Hypothalamus (tissue), 51 donors: ENCODE measurements around the gene FAM89B.
A peak's percentile ranks its signal among the peaks of the same experiment; 100 is the strongest.
"Not testable (repeated sequence)": the region's sequence is repeated elsewhere in the genome, so short reads cannot be mapped to it uniquely, and the experiment has no call there.

Experiments used
- DNase-seq, 51 donors: peaks; one replicate each; lab custom pipeline; 2025; lab: John Stamatoyannopoulos, UW

Gene FAM89B

DNA sequence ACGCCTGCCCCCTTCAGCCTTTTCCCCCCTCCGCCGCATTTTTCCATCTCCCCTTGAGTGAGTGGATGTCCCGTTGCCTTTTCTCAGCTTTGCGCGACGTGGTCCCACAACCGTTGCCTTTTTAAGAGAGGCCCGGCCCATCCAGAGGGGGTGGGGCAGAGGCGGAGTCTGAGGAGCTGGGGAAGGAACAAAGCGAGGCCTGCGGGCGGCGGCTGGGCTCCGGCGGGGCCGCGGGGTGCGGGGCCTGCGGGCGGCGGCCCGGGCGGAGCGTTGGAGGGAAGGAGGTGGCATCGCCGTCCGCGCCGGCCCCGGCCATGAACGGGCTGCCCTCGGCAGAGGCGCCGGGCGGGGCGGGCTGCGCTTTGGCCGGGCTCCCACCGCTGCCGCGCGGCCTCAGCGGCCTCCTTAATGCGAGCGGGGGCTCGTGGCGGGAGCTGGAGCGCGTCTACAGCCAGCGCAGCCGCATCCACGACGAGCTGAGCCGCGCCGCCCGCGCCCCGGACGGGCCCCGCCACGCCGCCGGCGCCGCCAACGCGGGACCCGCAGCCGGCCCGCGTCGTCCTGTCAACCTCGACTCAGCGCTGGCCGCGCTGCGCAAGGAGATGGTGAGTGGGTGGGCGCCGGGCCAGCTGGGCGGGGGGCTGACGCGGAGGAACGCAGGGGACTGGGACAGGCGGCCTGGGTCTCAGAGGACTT is at the start of gene FAM89B:
FAM89B (plus strand) TSS at position 183 of the 696 bp plus-strand sequence; CDS start at position 315, 132 bp downstream.
- peak; percentile 21 to 92 (median 77) for DNase-seq

DNA sequence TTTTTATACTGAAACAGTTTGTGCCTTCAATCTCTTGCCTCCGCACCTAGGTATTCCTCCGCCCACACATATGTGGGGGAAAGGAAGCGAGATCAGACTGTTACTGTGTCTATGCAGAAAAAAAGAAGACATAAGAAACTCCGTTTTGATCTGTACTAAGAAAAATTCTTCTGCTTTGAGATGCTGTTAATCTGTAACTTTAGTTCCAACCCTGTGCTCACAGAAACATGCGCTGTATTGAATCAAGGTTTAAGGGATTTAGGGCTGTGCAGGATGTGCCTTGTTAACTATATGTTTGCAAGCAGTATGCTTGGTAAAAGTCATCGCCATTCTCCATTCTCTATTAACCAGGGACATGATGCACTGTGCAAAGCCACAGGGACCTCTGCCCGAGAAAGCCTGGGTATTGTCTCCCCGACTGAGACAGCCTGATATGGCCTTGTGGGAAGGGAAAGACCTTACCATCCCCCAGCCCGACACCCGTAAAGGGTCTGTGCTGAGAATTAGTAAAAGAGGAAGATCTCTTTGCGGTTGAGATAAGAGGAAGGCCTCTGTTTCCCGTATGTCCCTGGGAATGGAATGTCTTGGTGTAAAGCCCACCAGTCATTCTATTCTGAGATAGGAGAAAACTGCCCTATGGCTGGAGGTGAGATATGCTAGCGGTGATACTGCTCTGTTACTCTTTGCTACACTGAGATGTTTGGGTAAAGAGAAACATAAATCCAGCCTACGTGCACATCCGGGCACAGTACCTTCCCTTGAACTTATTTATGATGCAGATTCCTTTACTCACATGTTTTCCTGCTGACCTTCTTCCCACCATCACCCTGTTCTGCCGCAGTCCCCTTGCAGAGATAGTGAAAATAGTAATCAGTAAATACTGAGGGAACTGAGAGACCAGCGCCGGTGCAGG is 49.4 kb upstream of the FAM89B start:
- peak in 2 of 51 donors; percentile 15 to 42 for DNase-seq

DNA sequence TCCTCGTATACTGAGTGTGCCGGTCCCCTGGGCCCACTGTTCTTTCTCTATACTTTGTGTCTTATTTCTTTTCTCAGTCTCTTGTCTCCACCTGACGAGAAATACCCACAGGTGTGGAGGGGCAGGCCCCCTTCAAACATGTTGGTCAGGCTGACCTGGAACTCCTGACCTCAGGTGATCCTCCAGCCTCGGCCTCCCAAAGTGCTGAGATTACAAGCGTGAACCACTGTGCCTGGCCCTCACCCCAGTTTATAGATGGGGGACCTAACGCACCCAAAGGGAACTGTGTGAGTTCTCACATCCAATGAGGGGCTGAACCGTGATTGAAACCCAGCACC is 48.7 kb upstream of the FAM89B start:
- not testable (repeated sequence) for DNase-seq

DNA sequence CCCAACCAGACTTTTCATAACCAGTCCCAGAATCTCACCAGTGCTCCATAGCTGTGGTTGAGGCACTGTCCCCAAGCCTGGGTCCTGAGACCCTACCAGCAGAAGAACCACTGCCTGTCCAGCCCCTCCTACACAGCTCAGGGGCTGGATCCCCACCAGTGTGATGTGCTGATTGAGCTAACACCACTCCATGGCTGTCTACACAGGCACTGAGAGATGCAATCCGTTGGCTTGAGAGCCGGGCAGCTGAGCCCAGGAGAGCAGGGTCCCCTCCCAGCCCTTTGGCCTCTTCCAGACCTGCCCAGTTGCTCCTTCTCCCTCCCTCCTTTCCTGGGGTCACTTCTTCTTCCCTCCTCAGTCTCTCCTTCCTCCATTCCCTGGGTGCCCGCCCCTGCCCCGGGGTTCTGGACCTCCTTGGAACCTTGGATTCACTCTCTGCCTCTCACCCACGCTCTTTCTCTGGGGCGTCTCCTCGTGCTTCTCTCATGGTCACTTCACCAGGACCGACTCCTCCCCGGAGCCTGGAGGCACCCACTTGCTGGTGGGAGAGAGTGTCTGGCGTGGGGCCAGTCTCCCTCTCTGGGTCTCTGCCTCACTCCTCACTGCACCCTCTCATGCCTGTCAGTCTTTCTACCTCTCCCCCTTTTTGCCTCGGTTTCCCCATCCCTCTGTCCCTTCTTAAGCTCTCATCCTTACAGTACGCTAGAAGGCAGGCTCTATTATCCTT is 48.2 kb upstream of the FAM89B start:
- DNase-seq: peak in 9 of 51 donors; percentile 22 to 55 (median 37)

DNA sequence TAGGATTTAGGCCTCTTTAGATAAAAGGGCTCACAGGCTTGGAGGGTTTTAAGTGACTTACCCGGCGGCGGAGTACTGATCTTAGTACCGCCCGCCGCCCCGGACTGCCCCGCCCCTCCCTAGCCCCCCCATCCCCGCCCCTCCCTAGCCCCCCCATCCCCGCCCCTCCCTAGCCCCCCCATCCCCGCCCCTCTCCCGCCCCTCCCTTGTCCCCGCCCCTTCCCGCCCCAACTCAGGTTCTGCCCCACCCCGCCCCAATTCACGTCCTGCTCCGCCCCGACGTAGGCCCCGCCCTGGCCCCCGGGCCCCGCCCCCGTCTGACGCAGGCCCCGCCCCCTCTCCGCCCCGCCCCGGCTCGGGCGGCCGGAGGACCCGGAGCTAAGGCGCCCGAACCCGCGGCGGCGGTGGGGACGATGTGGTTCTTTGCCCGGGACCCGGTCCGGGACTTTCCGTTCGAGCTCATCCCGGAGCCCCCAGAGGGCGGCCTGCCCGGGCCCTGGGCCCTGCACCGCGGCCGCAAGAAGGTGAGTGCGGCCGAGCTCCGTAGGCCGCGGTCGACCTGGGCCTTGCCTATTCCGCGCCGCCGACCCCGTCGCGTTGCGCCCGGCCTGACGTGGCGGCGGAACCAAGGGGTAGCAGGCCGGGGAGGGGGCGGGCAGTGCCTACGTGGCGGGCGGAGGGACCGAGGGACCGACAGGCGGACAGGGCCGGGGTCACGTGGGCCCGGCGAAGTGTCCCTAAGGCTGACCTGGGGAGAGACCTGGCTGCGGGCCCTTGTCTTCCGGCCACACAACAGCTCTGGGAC is 47.4 kb upstream of the FAM89B start, which contains the start of gene SCYL1:
SCYL1 (plus strand) TSS at position 343 of the 805 bp plus-strand sequence; CDS start at position 414, 71 bp downstream.
- peak in 49 of 51 donors; percentile 27 to 95 (median 77) for DNase-seq

DNA sequence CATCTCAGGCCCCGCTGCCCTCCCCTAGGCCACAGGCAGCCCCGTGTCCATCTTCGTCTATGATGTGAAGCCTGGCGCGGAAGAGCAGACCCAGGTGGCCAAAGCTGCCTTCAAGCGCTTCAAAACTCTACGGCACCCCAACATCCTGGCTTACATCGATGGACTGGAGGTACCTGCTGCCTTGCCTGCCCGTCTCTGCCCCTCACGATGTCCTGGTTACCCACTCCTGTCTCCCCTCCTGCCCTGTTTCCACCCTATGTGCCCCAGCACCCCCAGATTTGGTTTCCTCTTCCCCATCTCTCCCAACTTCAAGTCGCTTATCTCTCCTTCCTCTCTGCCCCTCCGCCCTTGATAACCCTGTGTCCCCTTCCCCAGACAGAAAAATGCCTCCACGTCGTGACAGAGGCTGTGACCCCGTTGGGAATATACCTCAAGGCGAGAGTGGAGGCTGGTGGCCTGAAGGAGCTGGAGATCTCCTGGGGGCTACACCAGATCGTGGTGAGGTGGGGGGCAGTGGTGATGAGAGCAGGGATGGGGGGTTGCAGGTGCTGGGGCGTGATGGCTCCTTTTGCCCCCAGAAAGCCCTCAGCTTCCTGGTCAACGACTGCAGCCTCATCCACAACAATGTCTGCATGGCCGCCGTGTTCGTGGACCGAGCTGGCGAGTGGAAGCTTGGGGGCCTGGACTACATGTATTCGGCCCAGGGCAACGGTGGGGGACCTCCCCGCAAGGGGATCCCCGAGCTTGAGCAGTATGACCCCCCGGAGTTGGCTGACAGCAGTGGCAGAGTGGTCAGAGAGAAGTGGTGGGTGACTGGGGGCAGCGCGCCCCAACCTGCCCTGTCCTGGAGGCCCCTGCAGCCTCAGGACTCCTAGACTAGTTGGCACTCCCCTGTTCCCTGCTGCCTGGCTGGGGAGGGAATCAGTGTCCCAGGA is 46.5 kb upstream of the FAM89B start:
- no peak for DNase-seq

DNA sequence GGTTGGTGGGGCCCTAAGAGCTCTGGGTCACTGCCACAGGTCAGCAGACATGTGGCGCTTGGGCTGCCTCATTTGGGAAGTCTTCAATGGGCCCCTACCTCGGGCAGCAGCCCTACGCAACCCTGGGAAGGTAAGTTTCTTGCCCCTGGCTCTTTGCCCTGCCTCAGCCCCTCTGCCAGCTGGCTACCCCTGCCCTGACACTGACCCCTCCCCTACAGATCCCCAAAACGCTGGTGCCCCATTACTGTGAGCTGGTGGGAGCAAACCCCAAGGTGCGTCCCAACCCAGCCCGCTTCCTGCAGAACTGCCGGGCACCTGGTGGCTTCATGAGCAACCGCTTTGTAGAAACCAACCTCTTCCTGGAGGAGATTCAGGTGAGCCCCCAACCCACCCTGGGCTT is 45.6 kb upstream of the FAM89B start:
- DNase-seq: no peak

DNA sequence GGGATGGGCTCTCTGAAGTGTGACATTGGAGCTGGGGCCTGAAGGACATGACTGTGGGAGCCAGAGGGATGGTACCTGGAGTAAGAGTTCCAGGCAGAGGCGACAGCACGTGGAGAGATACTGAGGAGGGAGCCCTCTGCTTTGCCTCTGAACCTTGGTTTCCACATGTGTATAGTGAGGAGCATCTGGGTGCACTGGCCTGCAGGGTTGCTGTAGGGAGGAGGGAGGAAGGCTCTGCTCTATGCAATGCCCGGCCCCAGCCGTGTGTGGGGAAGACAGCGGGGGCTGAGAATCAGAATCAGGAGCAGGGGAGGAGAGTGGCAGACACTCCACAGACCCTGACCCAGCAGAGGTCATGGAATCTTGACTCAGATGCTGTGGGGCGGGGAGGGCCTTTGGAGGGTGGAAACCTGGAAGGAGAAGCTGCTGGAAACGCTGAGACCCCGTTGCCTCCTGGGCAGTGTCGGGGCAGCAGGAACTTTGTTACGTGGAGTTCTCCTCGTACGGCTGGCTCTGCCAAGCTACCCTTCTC is 43.5 kb upstream of the FAM89B start:
- DNase-seq: no peak

DNA sequence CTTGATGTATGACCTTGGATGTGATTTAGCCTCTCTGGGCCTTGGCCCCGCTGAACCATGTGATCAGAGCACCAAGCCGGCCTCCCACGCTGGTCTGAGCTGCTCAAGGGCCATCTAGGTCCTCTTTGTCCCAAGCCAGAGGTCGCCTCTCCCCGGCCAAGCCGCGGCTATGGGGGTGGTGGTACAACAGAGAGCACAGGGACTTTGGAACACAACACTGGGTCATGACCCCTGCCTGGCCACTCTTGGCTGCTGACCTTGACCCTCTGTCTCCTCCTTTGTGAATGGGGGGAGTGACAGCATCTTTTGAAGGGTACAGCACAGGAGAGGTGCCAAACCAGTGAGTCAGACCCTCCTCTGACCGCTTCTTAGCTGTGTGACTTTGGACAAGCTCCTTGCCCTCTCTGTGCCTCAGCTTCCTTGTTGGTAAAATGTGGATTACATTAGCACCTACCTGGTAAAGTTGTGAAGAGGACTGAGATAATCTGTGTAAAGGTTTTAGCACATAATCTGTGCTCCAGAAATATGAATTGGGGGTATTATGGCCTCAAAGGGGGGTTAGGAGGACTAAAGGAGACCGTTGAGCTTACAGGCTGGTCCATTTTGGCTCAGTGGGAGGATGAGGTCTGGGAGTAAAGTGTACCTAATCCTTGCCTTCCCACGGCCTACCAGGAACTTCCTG is 42.7 kb upstream of the FAM89B start:
- no peak for DNase-seq

DNA sequence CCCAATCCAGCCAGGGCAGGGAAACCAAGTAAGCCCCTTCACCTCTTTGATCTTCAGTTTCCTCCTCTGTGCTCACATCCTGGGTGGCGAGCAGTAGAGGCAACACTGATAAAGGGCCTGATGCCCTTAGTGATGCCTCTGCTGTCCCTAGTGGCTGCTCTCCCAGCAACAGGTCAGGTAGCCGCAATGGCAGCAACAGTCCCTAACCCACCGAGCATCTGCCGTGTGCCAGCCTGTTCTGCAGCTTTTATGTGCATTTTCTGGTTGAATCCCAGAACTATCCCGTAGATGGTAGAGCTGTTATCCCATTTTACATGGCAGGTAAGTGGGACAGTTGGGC is 42.2 kb upstream of the FAM89B start:
- no peak for DNase-seq

DNA sequence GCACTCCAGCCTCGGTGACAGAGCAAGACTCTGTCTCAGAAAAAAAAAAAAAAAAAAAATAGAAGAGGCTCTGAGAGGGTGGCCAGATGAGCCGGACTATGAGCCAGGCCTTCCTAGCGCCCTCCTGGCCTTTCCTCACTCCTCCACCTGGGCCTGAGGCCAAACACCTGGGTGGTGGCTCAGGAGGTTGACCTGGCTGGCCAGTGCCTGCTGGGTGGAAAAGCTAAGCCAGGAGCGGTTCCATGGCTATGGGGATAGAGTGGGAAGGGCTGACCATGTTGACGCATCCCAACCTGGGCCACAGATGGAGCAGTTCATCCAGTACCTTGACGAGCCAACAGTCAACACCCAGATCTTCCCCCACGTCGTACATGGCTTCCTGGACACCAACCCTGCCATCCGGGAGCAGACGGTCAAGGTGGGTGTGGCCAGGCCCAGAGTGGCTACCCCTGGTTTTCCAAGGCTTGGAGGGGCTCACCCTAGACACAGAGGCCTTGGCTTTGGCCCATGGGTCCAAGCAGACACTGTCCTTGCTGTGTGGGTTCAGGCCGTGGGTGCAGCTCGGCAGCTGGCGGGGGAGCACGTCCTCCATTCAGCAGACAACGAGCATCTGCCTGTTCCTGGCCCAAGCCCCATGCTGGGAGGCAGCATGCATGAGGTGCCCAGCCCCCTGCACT is 39.8 kb upstream of the FAM89B start:
- DNase-seq: no peak

DNA sequence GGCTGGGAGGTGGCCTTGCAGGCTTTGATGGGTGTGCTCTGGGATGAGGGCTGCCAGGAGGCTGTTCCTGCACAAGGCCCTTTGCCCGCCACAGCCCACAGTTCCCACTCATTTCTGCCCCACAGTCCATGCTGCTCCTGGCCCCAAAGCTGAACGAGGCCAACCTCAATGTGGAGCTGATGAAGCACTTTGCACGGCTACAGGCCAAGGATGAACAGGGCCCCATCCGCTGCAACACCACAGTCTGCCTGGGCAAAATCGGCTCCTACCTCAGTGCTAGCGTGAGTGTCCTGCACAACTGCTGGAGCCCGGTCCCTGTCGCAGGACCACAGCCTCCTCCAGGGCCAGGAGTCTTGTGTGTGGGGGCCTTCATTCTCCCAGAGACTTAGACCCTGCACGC is 37.2 kb upstream of the FAM89B start:
- DNase-seq: no peak

DNA sequence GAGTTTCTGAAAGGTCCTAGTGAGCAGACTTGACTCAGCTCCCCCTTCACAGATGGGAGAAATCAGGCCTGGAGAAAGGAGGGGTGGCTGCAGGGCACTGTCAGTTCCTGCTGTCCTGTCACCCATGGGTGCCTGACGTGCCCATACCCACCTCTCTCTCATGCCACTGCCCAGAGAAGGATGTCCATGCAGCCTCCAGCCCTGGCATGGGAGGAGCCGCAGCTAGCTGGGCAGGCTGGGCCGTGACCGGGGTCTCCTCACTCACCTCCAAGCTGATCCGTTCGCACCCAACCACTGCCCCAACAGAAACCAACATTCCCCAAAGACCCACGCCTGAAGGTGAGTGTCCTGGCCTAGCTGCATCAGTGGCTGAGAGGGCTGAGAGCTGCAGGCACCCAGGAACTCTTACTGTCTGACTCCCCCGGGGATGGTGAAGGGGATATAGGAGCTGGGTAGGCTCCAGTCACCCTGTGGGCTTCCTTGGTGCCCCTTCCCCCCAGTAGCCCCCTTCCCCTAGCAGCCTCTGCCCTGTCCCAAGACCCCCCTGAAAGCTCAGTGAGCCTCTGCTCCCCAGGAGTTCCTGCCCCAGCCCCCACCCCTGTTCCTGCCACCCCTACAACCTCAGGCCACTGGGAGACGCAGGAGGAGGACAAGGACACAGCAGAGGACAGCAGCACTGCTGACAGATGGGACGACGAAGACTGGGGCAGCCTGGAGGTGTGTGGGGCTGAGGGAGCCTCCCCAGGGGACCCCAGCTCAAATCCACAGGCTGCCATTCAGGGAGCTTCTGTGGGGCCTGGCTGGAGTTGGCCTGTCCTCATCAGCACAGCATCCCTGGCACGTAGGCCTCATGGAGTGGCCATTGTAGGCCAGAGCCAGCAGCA is 35.7 kb upstream of the FAM89B start:
- DNase-seq: no peak

DNA sequence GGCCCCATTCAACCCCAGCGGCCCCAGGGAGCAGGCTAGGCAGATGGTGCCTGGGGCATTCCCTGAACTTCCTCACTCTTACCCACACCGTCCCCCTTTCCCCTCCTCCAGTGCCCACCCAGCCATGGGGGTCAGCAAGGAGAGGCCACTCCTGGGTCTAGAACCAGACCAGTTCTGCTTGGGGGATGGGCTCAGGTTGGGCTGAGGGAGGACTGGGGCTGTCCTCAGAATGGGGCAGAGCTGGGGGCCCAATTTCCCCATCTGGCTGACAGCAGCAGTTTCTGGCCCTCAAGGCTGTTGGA is 35.1 kb upstream of the FAM89B start:
- DNase-seq: no peak

DNA sequence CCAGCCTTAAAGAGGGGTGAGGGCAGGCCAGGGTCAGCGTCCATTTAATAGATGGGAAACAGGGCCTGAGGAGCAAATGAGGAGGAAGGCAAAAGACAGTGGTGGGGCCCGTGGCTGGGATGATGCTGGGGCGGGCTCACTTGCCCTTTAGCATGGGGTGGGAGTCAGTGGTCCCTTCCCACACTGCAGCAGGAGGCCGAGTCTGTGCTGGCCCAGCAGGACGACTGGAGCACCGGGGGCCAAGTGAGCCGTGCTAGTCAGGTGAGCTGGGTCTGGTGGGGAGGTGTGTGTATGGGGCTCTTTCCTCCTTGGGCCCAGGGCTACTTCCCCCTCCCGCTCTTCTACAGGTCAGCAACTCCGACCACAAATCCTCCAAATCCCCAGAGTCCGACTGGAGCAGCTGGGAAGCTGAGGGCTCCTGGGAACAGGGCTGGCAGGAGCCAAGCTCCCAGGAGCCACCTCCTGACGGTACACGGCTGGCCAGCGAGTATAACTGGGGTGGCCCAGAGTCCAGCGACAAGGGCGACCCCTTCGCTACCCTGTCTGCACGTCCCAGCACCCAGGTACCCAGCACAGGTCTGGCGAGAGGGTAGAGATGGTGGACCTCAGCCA is 34.6 kb upstream of the FAM89B start:
- no peak for DNase-seq

DNA sequence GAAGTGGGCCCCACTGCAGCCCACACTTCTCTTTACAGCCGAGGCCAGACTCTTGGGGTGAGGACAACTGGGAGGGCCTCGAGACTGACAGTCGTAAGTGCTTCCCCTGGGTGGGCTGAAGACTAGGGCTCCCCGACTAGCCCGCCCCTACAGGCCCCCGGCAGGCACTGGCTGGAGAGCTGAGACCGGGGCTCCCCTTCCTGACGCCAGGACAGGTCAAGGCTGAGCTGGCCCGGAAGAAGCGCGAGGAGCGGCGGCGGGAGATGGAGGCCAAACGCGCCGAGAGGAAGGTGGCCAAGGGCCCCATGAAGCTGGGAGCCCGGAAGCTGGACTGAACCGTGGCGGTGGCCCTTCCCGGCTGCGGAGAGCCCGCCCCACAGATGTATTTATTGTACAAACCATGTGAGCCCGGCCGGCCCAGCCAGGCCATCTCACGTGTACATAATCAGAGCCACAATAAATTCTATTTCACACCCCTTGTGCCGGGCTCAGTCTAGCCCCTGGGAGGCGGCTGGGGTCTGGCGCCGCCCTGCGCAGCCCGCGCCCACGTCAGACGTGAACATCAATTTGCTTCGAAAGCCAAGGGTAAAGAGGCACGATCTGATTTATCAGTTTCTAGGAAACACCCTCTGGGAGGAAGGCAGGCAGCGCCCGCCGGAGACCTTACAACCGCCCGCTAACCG is 34.0 kb upstream of the FAM89B start:
- no peak for DNase-seq
